ENCODE data around the gene HOXD4.

The HOXD4 gene

GRCh38 chr2:176142281-176142680 lies 9.1 kb upstream of the HOXD4 start:
- no peak for DNase-seq

DNA sequence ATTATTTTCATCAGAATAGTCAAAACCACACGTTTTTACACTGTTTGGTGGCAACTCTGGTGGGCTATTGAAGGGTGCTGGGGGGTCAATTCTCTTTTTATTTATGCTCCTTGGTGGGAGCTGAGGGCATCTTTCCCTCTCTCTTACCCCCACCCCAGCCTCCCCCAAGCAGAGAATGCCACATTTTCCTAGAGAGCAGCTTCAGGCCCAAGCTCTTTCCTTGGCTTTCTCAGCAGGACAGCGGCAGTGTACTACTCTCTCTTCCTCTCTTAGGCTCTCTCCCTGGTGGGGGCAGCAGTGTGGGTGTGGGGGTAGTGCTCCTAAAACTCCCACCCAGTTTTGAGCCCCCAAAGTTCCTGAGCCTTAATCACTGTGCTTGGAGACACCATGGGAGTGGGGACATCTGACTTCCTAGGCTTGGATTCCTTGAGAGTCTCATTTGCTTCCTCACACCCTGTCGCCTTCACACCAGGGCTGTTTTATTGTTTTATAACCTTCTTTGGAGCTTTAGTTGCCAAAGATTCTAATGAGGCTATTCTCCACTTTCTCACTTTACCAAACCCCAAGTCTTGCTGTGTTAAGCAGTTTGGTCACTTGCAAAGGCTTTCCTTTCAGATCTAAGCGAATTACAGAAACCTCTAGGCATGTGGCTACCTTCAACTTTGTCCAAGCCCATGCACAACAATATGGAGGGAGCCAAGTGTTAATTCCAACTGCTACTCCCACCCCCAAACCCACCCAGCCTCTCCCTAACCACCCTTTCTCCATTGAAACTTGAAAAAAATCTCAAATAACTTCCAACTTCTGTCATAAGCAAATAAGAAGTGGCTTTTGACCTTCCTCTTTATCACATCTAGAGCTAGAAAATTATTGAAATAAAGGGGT lies 6.0 kb upstream of the HOXD4 start:
- no peak for DNase-seq

DNA sequence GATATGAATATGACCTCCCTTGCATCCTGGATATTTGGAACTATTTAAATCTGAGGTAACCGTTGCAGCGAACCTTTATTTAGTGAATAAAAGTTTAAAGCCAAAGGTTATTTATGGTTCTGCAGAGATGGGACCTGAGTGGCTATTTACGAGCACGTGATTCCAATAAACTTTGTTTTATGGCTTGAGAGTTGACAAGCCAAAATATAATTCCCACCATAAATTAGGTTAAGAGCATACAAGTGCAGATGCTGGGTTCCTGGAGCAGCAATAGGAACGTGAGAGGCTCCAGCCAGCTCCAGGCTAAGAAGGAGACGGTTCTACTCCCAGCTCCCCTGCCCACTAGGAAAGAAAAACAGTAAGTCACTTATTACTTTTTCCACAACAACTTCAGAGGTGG lies 5.2 kb upstream of the HOXD4 start:
- no peak for DNase-seq

GRCh38 chr2:176146645-176147044 lies 4.7 kb upstream of the HOXD4 start:
- DNase-seq: no peak

GRCh38 chr2:176147210-176147799 lies 4.0 kb upstream of the HOXD4 start:
- DNase-seq: no peak

DNA sequence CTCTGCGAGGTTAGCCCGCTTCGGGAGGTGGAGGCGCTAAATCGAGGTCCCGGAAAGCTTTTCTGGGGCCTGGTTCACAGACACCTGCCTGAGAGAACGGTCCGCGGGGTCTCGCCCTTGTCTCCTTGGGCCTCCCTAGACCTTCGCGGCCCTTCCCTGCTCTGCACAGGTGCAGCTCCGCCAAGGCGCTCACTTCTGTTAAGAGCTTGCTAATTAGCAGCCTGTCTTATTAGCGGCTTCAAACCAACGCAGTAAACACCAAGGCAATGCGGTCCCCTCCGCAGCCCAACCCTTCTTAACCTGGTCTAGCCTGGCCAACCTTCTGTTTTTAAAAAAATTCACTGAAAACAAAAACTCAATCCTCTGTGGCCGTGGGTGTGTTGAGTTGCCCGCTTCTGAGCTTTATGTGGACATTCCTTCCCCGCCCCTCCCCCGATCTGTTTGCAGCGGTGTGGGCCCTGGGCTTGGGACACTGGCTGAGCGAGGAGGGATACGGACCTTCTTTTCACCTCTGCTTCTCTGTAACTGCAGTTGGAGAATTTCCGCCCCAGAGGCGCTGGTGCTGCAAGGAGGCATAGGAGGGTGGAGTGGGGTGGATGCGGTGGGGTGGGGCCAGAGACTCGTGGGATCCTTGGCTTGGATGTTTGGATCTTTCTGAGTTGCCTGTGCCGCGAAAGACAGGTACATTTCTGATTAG lies 3.4 kb upstream of the HOXD4 start:
- no peak for DNase-seq

GRCh38 chr2:176148751-176149421 lies 2.5 kb upstream of the HOXD4 start:
- no peak for DNase-seq

GRCh38 chr2:176149481-176149938 lies 1.8 kb upstream of the HOXD4 start:
- DNase-seq: no peak

DNA sequence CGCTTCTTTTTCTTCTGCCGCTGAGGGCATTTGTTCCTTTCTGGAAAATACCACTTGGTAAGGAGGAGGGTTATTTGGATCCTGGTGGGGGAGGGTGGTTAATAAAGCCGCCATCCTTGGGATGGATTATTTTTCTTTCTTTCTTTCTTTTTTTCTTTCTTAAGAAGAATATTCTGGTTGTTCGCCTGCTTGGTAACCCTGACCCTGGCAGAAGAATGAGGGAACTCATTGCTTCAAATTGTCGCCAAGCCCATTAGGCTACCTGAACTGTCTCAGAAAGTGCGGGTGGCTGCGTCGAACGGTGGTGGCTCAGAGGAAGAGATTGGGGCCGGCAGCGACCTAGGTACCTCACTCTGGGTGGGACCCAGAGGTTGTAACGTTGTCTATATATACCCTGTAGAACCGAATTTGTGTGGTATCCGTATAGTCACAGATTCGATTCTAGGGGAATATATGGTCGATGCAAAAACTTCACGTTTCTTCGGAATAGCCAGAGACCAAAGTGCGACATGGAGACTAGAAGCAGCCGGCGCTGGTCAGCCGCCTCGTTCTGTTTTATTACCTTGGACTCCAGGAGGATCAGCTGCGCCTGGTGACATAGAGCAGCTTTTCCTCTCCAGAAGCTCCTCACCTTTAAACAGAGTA lies 1.3 kb upstream of the HOXD4 start:
- no peak for DNase-seq

GRCh38 chr2:176150584-176151441 lies 537 bp upstream of the HOXD4 start:
- no peak for DNase-seq

DNA sequence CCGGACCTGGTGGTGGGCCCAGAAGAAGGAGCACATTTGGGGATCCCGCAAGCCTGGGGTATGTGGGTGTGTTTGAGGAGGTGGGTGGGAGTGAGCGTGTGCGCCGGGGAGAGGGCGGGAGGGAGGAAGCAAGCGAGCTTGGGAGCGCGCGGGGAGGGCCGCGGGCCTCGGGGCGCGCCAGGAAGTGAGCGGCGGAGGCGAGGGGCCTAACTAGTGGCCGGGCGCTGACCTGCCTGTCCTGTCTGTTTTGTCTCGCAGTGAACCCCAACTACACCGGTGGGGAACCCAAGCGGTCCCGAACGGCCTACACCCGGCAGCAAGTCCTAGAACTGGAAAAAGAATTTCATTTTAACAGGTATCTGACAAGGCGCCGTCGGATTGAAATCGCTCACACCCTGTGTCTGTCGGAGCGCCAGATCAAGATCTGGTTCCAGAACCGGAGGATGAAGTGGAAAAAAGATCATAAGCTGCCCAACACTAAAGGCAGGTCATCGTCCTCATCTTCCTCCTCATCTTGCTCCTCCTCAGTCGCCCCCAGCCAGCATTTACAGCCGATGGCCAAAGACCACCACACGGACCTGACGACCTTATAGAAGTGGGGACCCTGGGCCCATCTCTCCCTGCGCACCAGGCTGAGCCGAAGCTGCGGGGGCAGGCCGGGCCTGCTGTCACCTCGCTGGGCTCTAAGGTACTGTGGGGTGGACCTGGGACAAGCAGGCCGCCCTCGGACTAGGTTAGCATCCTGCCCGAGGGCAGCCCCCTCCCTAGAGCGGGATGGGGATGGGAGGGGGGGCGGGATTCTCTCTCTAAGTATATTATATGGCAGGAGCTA lies 1.2 kb downstream of the HOXD4 start:
- DNase-seq: no peak

GRCh38 chr2:176154576-176155252 lies 3.4 kb downstream of the HOXD4 start:
- DNase-seq: no peak

DNA sequence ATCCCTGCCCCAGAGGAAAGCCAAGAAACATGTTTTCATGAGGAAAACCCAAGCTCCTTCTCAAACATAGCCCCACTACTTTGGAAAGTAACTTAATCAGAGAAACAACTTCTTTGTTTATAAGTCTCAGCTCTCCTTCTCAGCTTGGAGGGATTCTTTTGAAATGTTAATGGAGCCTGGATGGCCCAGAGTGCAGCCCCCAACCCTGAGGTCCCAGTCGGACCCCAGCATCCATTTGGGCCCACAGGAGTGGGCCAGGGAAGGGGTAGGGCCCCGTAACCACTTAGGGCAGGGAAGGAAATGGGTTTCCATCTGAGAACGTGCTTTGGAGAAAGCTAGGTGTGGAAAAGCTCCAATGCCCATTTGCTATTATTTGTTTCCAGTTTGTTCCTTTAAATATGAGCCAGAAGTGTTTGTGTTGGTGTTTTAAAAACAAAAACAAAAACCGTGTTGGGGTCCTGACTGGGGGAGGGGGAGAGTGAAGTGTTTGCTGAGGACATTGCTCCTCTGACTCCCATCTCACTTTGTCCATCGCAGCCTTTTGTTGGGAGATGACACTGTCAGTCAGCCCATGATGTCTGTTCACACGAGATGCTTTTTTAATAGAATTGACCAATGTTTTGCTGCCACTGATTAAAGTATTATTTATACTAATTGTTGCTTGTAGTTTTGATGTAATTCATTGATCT lies 4.2 kb downstream of the HOXD4 start:
- no peak for DNase-seq

DNA sequence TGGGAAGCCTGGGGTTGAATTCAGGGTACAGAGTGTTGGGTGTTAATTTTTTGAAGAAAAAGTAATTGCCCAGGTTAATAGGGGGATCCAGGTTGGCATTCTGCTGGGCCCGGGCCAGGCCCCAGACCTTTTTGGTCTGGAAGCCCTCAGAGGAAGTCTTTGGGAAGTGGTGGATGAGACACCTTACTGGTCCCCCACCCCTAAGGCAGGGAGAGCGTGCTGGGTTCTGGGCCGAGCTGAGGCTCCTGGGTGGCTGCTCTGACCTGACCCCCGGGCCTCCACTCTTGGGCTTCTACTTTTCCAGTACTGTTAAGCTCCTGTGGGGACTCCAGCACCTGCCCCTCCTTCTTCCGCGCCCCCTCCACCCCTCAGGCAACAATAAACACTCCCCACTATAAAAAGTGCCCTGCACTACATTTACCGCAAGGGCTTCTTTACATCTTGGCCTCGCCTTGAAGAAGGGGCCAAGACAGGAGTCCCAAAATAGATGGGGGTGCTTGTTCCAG lies 5.0 kb downstream of the HOXD4 start:
- DNase-seq: no peak

GRCh38 chr2:176156807-176157498 lies 5.6 kb downstream of the HOXD4 start, which contains the start of gene HOXD3:
HOXD3 (plus strand) TSS chr2:176157307; CDS start chr2:176169115, 11,808 bp downstream.
- no peak for DNase-seq

GRCh38 chr2:176157499-176158185 lies 6.3 kb downstream of the HOXD4 start:
- DNase-seq: no peak

GRCh38 chr2:176158186-176158591 lies 6.8 kb downstream of the HOXD4 start:
- no peak for DNase-seq
